HG02840 (cell line): ENCODE measurements around the gene LIN7B.
"Not testable (repeated sequence)": the region's sequence is repeated elsewhere in the genome, so short reads cannot be mapped to it uniquely, and the experiment has no call there.

Source experiments
- ATAC-seq: cut with Tn5 transposase; IDR thresholded peaks from one replicate; pipeline ENCODE4 v1.9.1; 2021; ENCODE audit warnings: mild to moderate bottlenecking, moderate library complexity, moderate number of reproducible peaks; ENCODE audit not compliant: unreplicated experiment, low FRiP score

The LIN7B gene

GRCh38 chr19:49118565-49119410, 4.6 kb downstream of the LIN7B start, which contains the start of gene C19orf73:
TSS of gene C19orf73 (minus strand) at chr19:49119143. CDS start at chr19:49119022, 121 bp downstream.
- peak; percentile 77 for ATAC-seq

- ATAC-seq, result no peak
These were observed 5.5 kb downstream of the LIN7B start, which contains the start of gene PPFIA3 for GRCh38 chr19:49119411-49120324. TSS of gene PPFIA3 (plus strand) at chr19:49119544. CDS start at chr19:49127874, 8,330 bp downstream.

GRCh38 chr19:49120325-49120683, 6.1 kb downstream of the LIN7B start:
- ATAC-seq, result no peak

DNA sequence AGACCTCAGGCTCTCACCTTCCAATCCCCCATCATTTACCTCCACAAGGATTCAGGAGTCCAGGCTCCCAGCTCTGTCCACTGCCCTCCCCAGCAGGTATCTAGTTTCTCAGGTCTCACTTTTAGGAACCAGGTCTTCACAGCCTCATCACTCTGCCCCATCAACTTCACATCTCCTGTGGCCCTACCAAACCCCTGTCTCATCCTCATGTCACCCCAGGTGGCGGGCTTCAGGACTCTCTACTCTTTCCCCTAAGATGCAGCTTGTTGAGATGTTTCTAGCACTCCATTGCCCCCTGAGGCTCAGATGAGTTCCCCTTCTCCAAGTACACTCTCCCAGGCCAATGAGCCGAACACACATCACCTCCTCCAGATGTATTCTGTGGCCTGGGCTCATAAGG, 6.7 kb downstream of the LIN7B start:
- no peak for ATAC-seq

GRCh38 chr19:49121841-49122240, 7.7 kb downstream of the LIN7B start:
- not testable (repeated sequence) for ATAC-seq

GRCh38 chr19:49123285-49123684, 9.1 kb downstream of the LIN7B start:
- ATAC-seq, result not testable (repeated sequence)

GRCh38 chr19:49125025-49125731, 11.0 kb downstream of the LIN7B start:
- no peak for ATAC-seq

DNA sequence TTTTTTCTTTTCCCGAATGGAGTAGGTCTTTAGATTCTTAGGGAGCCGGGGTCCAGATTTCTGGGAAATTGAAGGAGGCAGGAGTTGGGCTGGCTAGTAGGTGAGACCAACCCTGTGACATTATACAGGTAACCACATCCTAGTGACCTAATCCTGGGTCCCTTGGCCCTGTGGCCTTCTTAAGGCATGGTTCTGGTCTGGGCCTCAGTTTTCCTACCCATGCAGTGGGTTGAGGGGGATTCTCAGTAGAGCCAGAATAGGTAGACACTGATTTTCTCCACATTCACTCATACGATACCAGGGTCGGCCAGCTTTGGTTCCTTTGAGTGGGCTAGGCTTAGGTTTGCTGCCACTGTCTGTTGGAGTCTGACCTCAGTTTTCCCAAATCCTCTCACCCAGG, 12.4 kb downstream of the LIN7B start:
- ATAC-seq, result no peak

GRCh38 chr19:49127225-49127624, 13.1 kb downstream of the LIN7B start:
- not testable (repeated sequence) for ATAC-seq

- peak; percentile 80 for ATAC-seq
These were observed 13.7 kb downstream of the LIN7B start for GRCh38 chr19:49127674-49128544.

GRCh38 chr19:49128545-49129237, 14.5 kb downstream of the LIN7B start:
- ATAC-seq, result no peak

DNA sequence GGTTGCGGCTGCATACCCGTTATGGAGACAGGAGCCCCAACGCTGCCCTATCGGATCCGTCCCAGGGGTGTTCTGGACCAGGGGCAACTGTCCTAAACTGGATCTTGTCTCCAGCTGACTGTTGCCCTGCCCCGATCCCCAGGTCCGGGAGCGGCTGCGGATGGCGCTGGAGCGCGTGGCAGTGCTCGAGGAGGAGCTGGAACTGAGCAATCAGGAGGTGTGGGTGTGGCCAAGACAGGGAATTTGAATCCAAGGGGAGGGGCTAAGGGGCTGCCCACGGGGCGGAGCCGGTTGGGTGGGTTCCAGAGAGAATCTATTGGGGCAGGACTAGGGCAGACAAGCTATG, 15.0 kb downstream of the LIN7B start:
- no peak for ATAC-seq

GRCh38 chr19:49130325-49130724, 16.2 kb downstream of the LIN7B start:
- ATAC-seq, result no peak

- no peak for ATAC-seq
These were observed 18.9 kb downstream of the LIN7B start for GRCh38 chr19:49132974-49133609.

- ATAC-seq, result no peak
These were observed 19.7 kb downstream of the LIN7B start for GRCh38 chr19:49133621-49134454.

GRCh38 chr19:49135686-49136085, 21.5 kb downstream of the LIN7B start:
- ATAC-seq, result no peak

DNA sequence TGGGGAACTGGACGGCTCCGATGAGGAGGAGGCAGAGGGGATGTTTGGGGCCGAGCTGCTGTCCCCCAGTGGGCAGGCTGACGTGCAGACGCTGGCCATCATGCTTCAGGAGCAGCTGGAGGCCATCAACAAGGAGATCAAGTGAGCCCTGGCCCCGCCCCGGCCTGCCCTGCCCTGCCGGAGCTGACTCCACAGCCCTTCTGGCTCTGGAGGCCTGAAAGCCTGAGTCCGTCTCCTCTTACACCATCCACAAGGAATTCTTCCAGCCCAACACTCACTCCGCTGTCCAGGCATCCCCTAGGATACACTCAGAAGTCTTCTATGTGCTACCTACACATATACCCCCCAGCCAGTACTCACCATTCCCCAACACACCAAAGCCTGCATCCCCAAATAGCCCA, 22.6 kb downstream of the LIN7B start:
- ATAC-seq, result no peak

DNA sequence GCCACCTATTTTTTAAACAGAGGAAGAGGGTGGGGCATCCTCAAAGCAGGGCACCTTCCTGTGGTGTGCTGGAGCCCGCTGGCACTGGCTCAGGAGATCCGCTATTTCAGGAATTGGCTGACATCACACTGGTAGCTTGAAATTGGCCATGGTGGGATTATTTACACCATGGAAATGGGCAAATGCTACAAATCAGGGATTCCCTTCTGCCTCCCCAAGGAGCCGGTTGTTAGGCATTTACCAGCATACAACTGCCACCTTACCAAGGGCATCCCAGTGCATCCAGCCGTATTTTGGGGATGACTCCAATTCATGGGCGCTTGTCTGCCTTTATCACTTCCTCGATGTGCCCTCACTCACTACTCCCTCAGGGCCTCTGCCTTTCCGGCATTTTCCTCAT, 26.8 kb downstream of the LIN7B start:
- no peak for ATAC-seq
